Measurements from ENCODE around the gene ANKDD1A.
A peak's percentile ranks its signal among the peaks of the same experiment; 100 is the strongest.

The ANKDD1A gene

GRCh38 chr15:64926661-64927060 is 15.0 kb downstream of the ANKDD1A start:
- no peak for DNase-seq

GRCh38 chr15:64928626-64929220 is 17.0 kb downstream of the ANKDD1A start:
- peak in 1 of 2 experiments; percentile 26 for DNase-seq

DNA sequence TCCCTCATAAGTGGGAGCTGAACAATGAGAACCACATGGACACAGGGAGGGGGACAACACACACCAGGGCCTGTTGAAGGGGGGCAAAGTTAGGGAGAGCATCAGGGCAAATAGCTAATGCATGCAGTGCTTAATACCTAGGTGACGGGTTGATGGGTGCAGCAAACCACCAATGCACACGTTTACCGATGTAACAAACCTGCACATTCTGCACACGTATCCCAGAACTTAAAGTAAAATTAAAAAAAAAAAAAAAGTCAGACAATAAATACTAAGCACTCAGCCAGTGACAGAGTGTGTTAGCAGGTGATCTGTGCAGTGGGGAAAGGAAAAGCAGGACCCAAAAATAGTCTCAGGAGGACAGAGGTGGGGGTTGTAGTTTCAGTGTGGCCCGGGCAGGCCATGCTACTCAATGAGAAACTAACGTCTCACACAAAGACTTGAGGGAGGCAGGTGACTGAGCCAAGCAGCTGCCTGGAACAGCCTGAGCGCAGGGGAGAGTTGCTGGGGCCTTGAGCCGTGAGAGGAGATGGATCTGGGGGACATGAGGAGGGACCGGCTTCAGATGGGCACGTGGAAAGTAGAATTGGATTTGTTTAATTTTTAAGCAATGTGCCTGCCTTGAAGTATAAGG is 18.4 kb downstream of the ANKDD1A start:
- DNase-seq = no peak

- DNase-seq = no peak
Observed at GRCh38 chr15:64930778-64931371, 19.2 kb downstream of the ANKDD1A start.

DNA sequence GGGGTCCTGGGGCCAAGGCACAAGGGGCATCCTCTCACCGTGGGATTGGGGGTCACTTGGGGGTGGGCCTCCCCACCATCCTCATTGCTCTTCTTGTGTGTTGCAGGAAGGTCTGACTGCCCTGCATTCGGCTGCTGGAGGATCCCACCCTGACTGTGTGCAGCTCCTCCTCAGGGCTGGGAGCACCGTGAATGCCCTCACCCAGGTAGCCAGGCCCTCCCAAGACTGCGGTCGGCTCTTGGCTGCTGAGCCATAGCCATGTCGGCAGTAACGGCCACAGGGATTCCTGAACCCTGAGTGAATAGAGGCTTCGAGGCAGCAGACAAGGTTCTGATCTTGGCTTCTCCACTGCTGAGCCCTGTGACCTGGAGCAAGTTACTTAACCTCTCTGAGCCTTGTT is 19.7 kb downstream of the ANKDD1A start:
- no peak for DNase-seq

- DNase-seq = no peak
Observed at GRCh38 chr15:64934023-64934422, 22.3 kb downstream of the ANKDD1A start.

DNA sequence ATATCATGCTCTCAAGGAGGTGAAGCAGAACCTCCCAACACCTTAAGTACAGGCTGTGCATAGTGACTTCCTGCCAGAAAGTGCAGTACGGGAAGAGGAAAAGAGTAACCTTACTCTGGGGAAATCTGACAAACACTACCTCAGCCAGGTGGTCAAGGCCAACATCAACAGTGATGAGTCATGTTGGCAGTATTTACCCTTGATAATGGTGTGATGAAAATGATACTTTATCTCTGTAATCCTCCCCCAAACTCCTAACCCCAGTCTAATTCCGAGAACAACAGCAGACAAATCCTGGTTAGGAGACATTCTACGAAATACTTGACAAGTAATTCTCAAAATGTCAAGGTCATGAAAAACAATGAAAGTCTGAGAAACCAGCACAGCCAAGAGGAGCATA is 26.5 kb downstream of the ANKDD1A start:
- no peak for DNase-seq

DNA sequence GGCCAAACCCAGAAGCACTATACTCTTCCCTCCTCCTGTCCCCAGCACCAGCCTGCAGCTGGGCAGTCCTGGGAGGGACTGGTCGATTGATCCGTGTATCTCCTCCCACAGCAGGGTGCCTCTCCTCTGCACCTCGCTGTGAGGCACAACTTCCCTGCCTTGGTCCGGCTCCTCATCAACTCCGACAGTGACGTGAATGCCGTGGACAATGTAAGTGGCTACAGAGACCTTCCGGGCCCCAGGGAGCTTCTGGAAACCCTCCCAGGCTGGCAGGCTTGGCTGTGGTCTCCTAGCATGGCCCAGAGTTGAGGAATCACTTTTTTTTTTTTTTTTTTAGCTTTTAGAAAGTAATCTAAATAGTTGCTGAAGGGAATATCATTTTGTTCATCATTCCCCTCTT is 30.7 kb downstream of the ANKDD1A start:
- DNase-seq = no peak

DNA sequence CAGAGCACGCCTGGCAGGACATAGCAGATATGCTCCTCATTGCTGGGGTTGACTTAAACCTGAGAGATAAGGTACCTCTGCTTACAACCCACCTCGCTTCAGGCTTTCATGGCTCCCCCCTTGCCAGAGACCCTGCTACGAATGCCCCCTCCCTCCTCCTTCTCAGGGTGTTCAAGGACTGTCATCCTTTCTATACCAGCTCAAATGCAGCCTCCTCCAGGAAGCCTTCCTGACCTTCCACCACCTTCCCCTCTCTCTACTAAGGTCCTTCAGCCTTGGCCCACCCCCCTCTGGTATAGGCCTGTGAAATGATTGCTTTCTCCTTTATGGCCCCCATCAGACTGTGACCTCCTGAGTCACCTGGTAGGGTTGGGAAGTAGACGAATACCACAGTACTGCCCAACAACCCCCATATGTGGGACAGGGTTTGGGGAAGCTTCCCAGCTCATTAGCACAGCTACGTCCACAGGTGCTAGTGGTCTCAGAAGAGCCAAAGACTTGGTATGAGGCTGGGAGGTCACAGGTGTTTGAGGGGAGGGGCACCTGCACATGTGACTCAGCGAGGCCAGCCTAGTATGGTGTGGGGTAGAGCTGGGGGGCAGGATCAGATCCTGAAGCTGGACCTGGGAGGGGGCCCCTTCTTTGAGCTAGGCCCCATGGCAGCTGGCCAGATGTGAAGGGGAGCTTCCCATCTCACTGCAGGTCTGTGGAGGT is 32.0 kb downstream of the ANKDD1A start:
- no peak for DNase-seq

- no peak for DNase-seq
Observed at GRCh38 chr15:64944961-64945360, 33.3 kb downstream of the ANKDD1A start.

DNA sequence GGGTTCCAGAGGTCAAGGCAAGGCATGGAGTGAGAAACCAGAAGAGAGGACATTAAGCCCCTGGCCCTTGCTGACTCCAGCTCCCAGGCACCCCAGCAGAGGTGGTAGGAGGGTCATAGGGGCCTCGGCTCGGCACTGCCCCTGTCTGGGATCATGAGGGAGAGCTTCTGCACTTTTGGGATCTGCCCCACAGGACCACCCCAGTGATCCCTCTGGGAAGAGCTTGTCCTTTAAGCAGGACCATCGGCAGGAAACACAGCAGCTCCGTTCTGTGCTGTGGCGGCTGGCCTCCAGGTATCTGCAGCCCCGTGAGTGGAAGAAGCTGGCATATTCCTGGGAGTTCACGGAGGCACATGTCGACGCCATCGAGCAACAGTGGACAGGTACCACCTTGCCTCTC is 35.5 kb downstream of the ANKDD1A start:
- no peak for DNase-seq

DNA sequence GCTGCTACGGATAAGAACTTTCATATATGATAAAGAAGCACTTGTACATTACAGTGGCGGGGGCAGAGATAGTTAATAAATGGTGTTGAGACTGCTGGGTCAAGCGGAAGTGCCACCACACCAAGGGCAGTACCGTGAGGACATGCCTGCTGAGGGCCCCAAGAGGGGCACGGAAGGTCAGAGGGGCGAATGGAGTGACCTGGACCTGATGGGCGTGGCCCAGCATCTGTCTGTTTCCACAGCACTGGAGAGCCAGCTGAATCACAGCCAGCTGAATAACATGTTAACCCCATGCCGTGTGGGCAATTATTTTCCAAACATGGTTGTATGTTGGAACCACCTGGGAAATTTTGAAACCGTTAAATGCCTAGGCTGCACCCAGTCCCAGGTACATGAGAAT is 37.2 kb downstream of the ANKDD1A start:
- no peak for DNase-seq

DNA sequence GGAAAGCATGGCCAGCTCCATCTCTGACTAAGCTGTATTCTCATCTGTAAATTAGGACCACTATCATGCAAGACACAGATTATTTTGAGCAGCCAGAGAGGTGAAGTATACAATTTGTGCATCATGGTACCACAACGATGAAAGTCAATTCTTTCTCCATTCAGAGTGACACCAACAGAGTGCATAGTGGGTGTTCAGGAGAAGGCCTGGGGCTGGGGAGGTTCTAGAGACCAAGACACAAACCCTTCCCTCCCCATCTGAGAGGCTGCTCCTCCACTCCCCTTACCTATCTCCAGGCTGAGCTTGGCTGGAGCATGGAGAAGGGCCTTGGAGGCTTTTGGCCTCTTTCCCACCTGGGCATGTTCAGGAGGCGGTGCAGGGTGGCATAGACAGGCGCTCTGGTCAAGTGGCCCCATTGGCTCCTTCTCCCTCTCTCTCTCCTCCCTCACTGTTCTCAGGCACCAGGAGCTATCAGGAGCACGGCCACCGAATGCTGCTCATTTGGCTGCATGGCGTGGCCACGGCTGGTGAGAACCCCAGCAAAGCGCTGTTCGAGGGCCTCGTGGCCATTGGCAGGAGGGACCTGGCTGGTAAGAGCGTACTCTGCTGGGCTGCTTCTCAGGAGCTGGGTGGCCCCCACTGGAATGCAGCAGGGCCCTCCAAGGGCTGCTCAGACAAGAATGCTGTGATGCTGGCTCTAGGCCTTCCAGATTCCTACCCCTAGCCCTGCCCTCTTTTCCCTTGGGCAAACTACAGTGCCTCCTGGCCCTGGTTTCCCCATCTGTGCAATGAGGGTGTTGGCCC is 37.9 kb downstream of the ANKDD1A start:
- no peak for DNase-seq

- DNase-seq = no peak
Observed at GRCh38 chr15:64950888-64951287, 39.2 kb downstream of the ANKDD1A start.

- no peak for DNase-seq
Observed at GRCh38 chr15:64951777-64952418, 40.2 kb downstream of the ANKDD1A start.

GRCh38 chr15:64954395-64954794 is 42.7 kb downstream of the ANKDD1A start:
- no peak for DNase-seq

- DNase-seq = no peak
Observed at GRCh38 chr15:64959128-64959527, 47.4 kb downstream of the ANKDD1A start.

- no peak for DNase-seq
Observed at GRCh38 chr15:64960153-64960552, 48.5 kb downstream of the ANKDD1A start.

DNA sequence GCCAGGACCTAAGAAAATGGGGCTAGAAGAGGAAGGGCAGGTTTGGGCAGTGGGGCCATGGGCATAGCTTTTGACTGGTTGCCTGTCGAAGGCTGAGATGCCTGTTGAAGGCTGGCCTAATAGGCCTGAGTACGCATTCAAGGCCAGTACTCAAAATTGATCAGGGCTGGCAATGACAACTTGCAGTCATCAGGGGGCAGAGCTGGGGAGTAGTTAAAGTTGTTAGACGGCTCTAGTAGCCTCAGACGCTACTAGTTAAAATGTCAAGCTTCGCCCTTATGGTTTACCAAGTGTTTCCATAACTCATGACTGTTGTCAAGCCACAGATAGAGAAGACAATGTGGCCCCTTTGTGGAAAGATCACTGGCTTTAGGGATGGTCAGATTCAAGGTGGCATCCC is 49.3 kb downstream of the ANKDD1A start:
- DNase-seq = no peak

- DNase-seq = no peak
Observed at GRCh38 chr15:64969401-64969800, 57.7 kb downstream of the ANKDD1A start.

DNA sequence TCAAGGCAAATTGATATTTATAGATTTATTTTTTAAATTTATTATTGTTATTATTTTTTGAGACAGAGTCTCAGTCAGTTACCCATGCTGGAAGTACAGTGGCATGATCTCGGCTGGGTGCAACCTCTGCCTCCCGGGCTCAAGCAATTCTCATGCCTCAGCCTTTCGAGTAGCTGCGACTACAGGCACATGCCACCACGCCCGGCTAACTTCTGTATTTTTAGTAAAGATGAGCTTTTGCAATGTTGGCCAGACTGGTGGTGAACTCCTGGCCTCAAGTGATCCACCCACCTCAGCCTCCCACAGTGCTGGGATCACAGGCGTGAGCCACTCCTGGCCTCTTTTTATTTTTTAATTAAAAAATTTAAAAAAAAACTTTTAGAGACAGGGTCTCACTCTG is 59.0 kb downstream of the ANKDD1A start:
- DNase-seq = no peak

DNA sequence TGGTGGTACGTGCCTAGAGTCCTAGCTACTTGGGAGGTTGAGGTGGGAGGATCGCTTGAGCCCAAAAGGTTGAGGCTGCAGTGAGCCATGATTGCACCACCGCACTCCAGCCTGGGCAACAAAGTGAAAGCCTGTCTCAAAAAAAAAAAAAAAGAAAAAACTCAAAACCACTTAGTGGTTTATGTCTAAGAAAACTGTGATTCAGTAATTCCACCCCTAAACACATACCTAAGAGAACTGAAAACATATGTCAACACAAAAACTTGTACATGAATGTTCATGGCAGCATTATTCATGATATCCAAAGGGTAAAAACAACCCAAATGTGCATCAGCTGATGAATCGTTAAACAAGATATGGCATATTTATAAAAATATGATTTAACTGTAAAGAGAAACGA is 63.7 kb downstream of the ANKDD1A start:
- no peak for DNase-seq

- peak in 1 of 2 experiments; percentile 7 for DNase-seq
Observed at GRCh38 chr15:64979252-64979710, 67.6 kb downstream of the ANKDD1A start.

Measured in NCI-H2081 (cell line).